Central memory CD8-positive, alpha-beta T cell (primary cell): ENCODE data around the gene NRXN2.
"Not testable (repeated sequence)": the region's sequence is repeated elsewhere in the genome, so short reads cannot be mapped to it uniquely, and the experiment has no call there.

Source experiments
- ATAC-seq: fragments of 150-1000 bp; cut with Tn5 transposase; replicated peaks from 2 replicates; pipeline ENCODE4 v1.10.0; 2022; ENCODE audit warnings: mild to moderate bottlenecking, moderate FRiP score, moderate number of reproducible peaks; ENCODE audit not compliant: poor library complexity, severe bottlenecking; ENCODE audit errors: extremely low read depth
- DNase-seq, 2 donors: peaks; one replicate each; pipeline ENCODE4 v3.0.0; 2021; ENCODE audit warnings: low spot score in 2 of 2
- H3K27ac Mint-ChIP-seq: one replicate; pipeline ENCODE4 v1.8.0; 2022; ENCODE audit warnings: low read depth, mild to moderate bottlenecking, moderate library complexity, mixed read lengths
- H3K27me3 Mint-ChIP-seq: one replicate; pipeline ENCODE4 v1.8.0; 2022; ENCODE audit warnings: mixed read lengths
- H3K36me3 Mint-ChIP-seq: one replicate; pipeline ENCODE4 v1.8.0; 2022; ENCODE audit warnings: mild to moderate bottlenecking, moderate library complexity, mixed read lengths; ENCODE audit not compliant: insufficient read depth
- H3K4me1 Mint-ChIP-seq: one replicate; pipeline ENCODE4 v1.8.0; 2022; ENCODE audit warnings: mixed read lengths
- H3K4me3 Mint-ChIP-seq: one replicate; pipeline ENCODE4 v1.8.0; 2022; ENCODE audit warnings: mild to moderate bottlenecking, moderate library complexity, mixed read lengths
- H3K9me3 Mint-ChIP-seq: one replicate; pipeline ENCODE4 v1.8.0; 2022; ENCODE audit warnings: mixed read lengths

The NRXN2 gene

DNA sequence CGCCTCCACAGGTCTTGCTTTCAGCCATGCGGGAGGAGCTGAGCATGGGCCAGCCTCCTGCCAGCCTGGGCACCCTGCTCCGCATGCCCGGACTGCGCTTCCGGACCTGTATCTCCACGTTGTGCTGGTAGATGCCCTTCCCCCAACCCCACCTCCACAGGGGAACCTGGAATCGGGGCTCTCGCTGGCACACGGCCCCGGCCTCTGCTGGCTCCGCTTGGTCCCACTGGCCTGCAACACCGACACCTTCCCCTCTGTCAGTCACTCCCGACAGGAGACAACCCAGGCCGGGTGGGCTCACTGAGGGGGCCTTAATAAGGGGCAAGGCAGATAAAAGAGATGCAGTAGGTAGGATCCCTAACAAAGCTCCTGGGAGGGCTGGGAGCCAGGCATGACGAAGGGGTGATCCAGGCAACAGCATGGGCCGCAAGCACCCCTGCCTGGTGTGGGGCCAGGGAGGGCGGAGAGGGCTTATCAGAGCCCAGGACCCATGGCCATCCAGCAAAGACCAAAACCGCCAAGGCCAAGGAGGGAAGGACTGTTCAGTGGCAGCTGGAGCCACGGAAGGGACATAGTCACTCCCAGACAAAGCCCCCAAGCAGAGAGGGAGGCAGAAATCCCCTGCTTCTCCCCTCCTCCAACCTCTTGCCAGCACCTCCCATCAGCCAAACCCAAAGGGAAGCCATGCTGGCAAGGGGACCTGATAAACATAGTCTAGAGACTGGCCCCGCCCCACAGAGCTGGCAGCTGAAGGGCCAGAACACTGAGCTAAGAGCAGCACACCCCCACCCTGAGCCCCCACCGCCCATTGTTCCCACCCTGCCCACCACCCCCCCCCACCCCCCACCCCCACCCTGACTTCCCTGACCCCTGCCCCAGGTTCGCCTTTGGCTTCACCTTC, 124.0 kb downstream of the NRXN2 start:
- Mint-ChIP-seq H3K4me3 (no peak overlapping the region), H3K9me3 (no peaks in the 10 kb centered on the region), H3K27me3 (peaks cover 18% of the 10 kb centered on the region), H3K36me3 (peaks cover 3% of the 10 kb centered on the region), H3K27ac (no peak overlapping the region), H3K4me1 (no peaks in the 10 kb centered on the region)
- ATAC-seq (no peak), DNase-seq (no peak)

GRCh38 chr11:64598106-64598796, 124.7 kb downstream of the NRXN2 start:
- Mint-ChIP-seq H3K27me3 (peaks cover 11% of the 10 kb centered on the region), H3K36me3 (peaks cover 3% of the 10 kb centered on the region), H3K4me1 (no peaks in the 10 kb centered on the region), H3K4me3 (no peak overlapping the region), H3K27ac (no peak overlapping the region), H3K9me3 (no peaks in the 10 kb centered on the region)
- ATAC-seq (no peak), DNase-seq (no peak)

DNA sequence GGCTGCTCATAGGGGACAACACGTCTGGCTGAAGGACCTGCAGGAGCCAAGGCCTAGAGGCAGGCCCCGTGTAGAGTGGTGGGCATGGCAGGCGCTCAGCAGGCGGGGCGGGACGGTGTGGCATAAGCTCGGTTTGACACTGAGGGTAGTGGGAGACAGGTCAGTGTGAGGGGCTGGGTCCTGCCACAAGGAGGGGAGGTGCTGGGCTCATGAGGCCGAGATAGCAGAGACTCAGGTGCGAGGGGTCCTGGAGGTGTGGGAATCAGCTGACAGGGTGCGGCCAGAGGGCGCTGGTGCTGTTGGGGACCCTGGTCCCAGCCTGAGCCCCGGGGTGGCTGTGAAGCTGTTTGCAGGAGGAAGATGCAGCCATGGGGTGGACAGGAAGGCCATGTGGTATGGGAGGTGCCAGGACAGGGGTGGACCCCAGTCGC, 125.3 kb downstream of the NRXN2 start:
- peaks cover 7% of the 10 kb centered on the region for H3K27me3 Mint-ChIP-seq
- no peak for DNase-seq

GRCh38 chr11:64595922-64596321, 127.1 kb downstream of the NRXN2 start:
- H3K27me3 Mint-ChIP-seq, H3K27ac Mint-ChIP-seq, ATAC-seq, H3K36me3 Mint-ChIP-seq, H3K4me3 Mint-ChIP-seq, H3K9me3 Mint-ChIP-seq, DNase-seq, H3K4me1 Mint-ChIP-seq: not testable (repeated sequence)

More for the DNA sequence above, 125.3 kb downstream of the NRXN2 start:
- H3K36me3 Mint-ChIP-seq = peaks cover 3% of the 10 kb centered on the region
- H3K9me3 Mint-ChIP-seq = no peaks in the 10 kb centered on the region
- no peak overlapping the region for H3K4me3 Mint-ChIP-seq
- H3K4me1 Mint-ChIP-seq = no peaks in the 10 kb centered on the region
- ATAC-seq = no peak
- no peak overlapping the region for H3K27ac Mint-ChIP-seq

GRCh38 chr11:64594159-64594939, 128.6 kb downstream of the NRXN2 start:
- ATAC-seq (no peak), DNase-seq (no peak)
- peaks cover 7% of the 10 kb centered on the region for H3K27me3 Mint-ChIP-seq
- H3K36me3 Mint-ChIP-seq = peaks cover 3% of the 10 kb centered on the region
- H3K27ac Mint-ChIP-seq = no peak overlapping the region
- no peaks in the 10 kb centered on the region for H3K9me3 Mint-ChIP-seq
- H3K4me3 Mint-ChIP-seq = no peak overlapping the region
- no peaks in the 10 kb centered on the region for H3K4me1 Mint-ChIP-seq

DNA sequence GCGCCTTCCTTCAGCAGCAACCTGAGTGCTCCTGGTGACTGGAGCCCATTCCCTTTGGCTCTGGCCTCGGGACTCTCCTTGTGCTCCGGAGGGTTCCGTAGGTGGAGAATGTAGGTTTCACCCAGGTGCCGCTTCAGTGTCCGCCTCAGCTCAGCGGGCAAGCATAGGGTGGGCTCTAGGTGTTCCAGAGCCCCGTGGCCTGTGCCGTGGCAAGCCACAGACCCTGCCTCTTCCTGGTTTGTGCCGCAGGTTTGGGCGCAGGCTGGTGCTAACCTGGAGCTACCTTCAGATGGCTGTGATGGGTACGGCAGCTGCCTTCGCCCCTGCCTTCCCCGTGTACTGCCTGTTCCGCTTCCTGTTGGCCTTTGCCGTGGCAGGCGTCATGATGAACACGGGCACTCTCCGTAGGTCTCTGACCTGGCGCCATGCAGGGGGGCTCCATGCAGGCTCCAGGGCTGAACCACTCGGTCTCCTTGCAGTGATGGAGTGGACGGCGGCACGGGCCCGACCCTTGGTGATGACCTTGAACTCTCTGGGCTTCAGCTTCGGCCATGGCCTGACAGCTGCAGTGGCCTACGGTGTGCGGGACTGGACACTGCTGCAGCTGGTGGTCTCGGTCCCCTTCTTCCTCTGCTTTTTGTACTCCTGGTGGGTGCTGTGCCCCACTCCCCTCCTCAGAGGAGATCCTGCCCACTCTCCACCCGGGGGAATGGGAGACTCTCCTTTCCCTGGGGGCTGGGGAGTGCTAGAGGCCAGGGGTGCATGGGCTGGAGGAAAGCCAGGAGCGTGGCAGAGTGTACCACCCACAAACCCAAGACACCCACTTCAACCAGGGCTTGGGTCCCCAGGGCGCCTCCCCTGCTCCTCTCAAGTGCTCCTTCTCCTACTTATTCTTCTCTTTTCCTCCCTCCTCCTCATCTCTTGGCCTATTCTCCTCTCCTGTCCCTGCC, 129.6 kb downstream of the NRXN2 start:
- H3K27ac Mint-ChIP-seq = no peak overlapping the region
- no peak for ATAC-seq

DNA sequence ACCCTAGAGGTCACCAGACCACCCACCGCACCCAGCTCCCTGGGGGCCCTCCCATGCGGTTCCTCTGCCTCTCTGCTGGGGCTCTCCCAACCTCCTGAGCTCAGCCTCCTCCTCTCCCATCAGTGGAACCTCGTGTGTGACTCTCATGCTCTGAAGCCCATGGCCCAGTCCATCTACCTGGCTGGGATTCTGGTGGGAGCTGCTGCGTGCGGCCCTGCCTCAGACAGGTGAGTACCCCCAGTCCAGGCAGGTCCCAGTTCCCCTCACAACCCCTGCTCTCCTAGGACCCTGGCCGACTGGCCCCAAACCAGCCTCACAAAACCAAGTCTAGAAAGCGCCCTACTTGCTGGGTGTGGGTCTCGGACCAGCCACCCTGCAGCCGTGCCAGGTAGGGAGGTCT, 130.3 kb downstream of the NRXN2 start:
- H3K9me3 Mint-ChIP-seq = peaks cover 8% of the 10 kb centered on the region
- H3K4me3 Mint-ChIP-seq = no peak overlapping the region
- H3K4me1 Mint-ChIP-seq = no peaks in the 10 kb centered on the region
- H3K27ac Mint-ChIP-seq = no peak overlapping the region
- DNase-seq (no peak), ATAC-seq (no peak)
- H3K27me3 Mint-ChIP-seq = peaks cover 19% of the 10 kb centered on the region
- H3K36me3 Mint-ChIP-seq = peaks cover 3% of the 10 kb centered on the region

More for the DNA sequence above, 129.6 kb downstream of the NRXN2 start:
- peaks cover 3% of the 10 kb centered on the region for H3K36me3 Mint-ChIP-seq
- no peak for DNase-seq
- peaks cover 15% of the 10 kb centered on the region for H3K27me3 Mint-ChIP-seq
- H3K9me3 Mint-ChIP-seq = peaks cover under 1% of the 10 kb centered on the region
- H3K4me1 Mint-ChIP-seq = no peaks in the 10 kb centered on the region
- H3K4me3 Mint-ChIP-seq = no peak overlapping the region

GRCh38 chr11:64592234-64592615, 130.8 kb downstream of the NRXN2 start:
- H3K4me3 Mint-ChIP-seq = no peak overlapping the region
- peaks cover 8% of the 10 kb centered on the region for H3K9me3 Mint-ChIP-seq
- DNase-seq (no peak), ATAC-seq (no peak)
- no peaks in the 10 kb centered on the region for H3K4me1 Mint-ChIP-seq
- H3K27me3 Mint-ChIP-seq = peaks cover 20% of the 10 kb centered on the region
- peaks cover 3% of the 10 kb centered on the region for H3K36me3 Mint-ChIP-seq
- no peak overlapping the region for H3K27ac Mint-ChIP-seq

- Mint-ChIP-seq H3K4me1 (no peaks in the 10 kb centered on the region), H3K4me3 (no peak overlapping the region), H3K27me3 (peaks cover 27% of the 10 kb centered on the region), H3K36me3 (no peaks in the 10 kb centered on the region), H3K9me3 (peaks cover 8% of the 10 kb centered on the region), H3K27ac (no peak overlapping the region)
- no peak for ATAC-seq
- DNase-seq = no peak
Measured at GRCh38 chr11:64591257-64592233, 131.5 kb downstream of the NRXN2 start.

DNA sequence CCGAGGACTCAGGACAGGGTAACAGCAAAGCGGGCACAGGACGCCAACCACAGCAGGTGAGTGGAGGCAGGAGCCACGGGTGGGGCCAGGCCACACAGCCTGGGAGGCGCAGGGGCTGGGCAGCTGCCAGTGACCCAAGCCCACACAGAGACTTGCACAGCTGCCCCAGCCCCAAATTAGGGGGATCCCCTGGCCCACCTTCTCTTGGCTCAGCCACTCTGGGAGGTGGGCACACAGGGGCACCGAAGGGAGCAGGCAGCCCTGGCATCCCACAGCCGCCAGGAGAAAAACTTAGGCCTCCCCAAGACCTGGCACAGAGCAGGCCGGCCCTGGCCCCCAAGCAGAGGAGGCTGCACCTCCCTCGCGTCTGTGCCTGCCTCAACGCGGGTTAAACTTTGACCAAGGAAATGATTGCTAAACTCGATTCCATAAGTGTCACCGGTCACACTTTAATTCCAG, 132.2 kb downstream of the NRXN2 start, which contains the start of gene SLC22A12:
Gene SLC22A12 (plus strand): TSS at position 458 of the 459 bp plus-strand sequence. CDS start 337 bp downstream, outside the sequence.
- H3K36me3 Mint-ChIP-seq = no peaks in the 10 kb centered on the region
- no peak within 1 kb of the TSS for H3K27ac Mint-ChIP-seq
- no peaks in the 10 kb centered on the region for H3K4me1 Mint-ChIP-seq
- H3K27me3 Mint-ChIP-seq = peaks cover 34% of the 10 kb centered on the region
- H3K4me3 Mint-ChIP-seq = no peak within 1 kb of the TSS
- ATAC-seq = no peak
- DNase-seq = no peak
- peaks cover 8% of the 10 kb centered on the region for H3K9me3 Mint-ChIP-seq

- H3K4me3 Mint-ChIP-seq = no peak overlapping the region
- no peak overlapping the region for H3K27ac Mint-ChIP-seq
- ATAC-seq (no peak), DNase-seq (no peak)
- peaks cover 43% of the 10 kb centered on the region for H3K27me3 Mint-ChIP-seq
- no peaks in the 10 kb centered on the region for H3K36me3 Mint-ChIP-seq
- peaks cover 8% of the 10 kb centered on the region for H3K9me3 Mint-ChIP-seq
- H3K4me1 Mint-ChIP-seq = no peaks in the 10 kb centered on the region
Measured at GRCh38 chr11:64588701-64589100, 134.3 kb downstream of the NRXN2 start.
